Muscle layer of colon (tissue), 2 donors: ENCODE data around the gene AHSG.

ENCODE experiments used
- H3K27ac ChIP-seq: one replicate; pipeline ENCODE4 v1.7.0; 2013; ENCODE audit warnings: low read depth, mild to moderate bottlenecking, low read length, moderate library complexity
- H3K27me3 ChIP-seq, 2 donors: one replicate each; pipeline ENCODE4 v1.7.0; 2013; ENCODE audit warnings: low read length in 2 of 2, mild to moderate bottlenecking in 2 of 2; ENCODE audit not compliant: insufficient read depth in 2 of 2, control insufficient read depth in 1 of 2
- H3K36me3 ChIP-seq: one replicate; pipeline ENCODE4 v1.7.0; 2013; ENCODE audit warnings: mild to moderate bottlenecking, low read length; ENCODE audit not compliant: insufficient read depth
- H3K4me1 ChIP-seq: one replicate; pipeline ENCODE4 v1.7.0; 2013; ENCODE audit warnings: mild to moderate bottlenecking, low read length; ENCODE audit not compliant: insufficient read depth
- H3K4me3 ChIP-seq, 2 donors: one replicate each; pipeline ENCODE4 v1.7.0; 2013; ENCODE audit warnings: low read length in 2 of 2, low read depth in 1 of 2, mild to moderate bottlenecking in 1 of 2, moderate library complexity in 1 of 2
- H3K9ac ChIP-seq: one replicate; pipeline ENCODE4 v1.7.0; 2013; ENCODE audit warnings: low read length
- H3K9me3 ChIP-seq: one replicate; pipeline ENCODE4 v1.7.0; 2013; ENCODE audit warnings: mild to moderate bottlenecking, low read length
- donor health status: abdominal sarcoma.
- donor health status: Adenocarcinoma of cecum.

Gene AHSG

GRCh38 chr3:186594591-186595113 is 18.2 kb upstream of the AHSG start:
- Histone ChIP-seq H3K36me3 (no peaks in the 10 kb centered on the region), H3K27ac (no peak overlapping the region), H3K4me1 (no peaks in the 10 kb centered on the region), H3K4me3 (no peak overlapping the region), H3K9me3 (no peaks in the 10 kb centered on the region), H3K9ac (no peak overlapping the region), H3K27me3 (no peaks in the 10 kb centered on the region)

GRCh38 chr3:186596568-186597287 is 16.1 kb upstream of the AHSG start:
- no peak overlapping the region for H3K4me3 ChIP-seq
- H3K36me3 ChIP-seq = no peaks in the 10 kb centered on the region
- H3K4me1 ChIP-seq = no peaks in the 10 kb centered on the region
- no peaks in the 10 kb centered on the region for H3K9me3 ChIP-seq
- no peaks in the 10 kb centered on the region for H3K27me3 ChIP-seq
- H3K9ac ChIP-seq = no peak overlapping the region
- no peak overlapping the region for H3K27ac ChIP-seq

- no peak overlapping the region for H3K4me3 ChIP-seq
- no peak overlapping the region for H3K27ac ChIP-seq
- H3K9ac ChIP-seq = no peak overlapping the region
- H3K36me3 ChIP-seq = no peaks in the 10 kb centered on the region
- no peaks in the 10 kb centered on the region for H3K27me3 ChIP-seq
- no peaks in the 10 kb centered on the region for H3K9me3 ChIP-seq
- no peaks in the 10 kb centered on the region for H3K4me1 ChIP-seq
These were observed 14.6 kb upstream of the AHSG start for GRCh38 chr3:186598108-186598784.

- H3K36me3 ChIP-seq = no peaks in the 10 kb centered on the region
- no peaks in the 10 kb centered on the region for H3K4me1 ChIP-seq
- H3K27me3 ChIP-seq = no peaks in the 10 kb centered on the region
- no peak overlapping the region for H3K4me3 ChIP-seq
- no peak overlapping the region for H3K27ac ChIP-seq
- no peak overlapping the region for H3K9ac ChIP-seq
- no peaks in the 10 kb centered on the region for H3K9me3 ChIP-seq
These were observed 14.1 kb upstream of the AHSG start for GRCh38 chr3:186598794-186599141.

- no peak overlapping the region for H3K4me3 ChIP-seq
- no peaks in the 10 kb centered on the region for H3K4me1 ChIP-seq
- no peaks in the 10 kb centered on the region for H3K36me3 ChIP-seq
- no peak overlapping the region for H3K9ac ChIP-seq
- no peak overlapping the region for H3K27ac ChIP-seq
- no peaks in the 10 kb centered on the region for H3K9me3 ChIP-seq
- no peaks in the 10 kb centered on the region for H3K27me3 ChIP-seq
These were observed 13.6 kb upstream of the AHSG start for GRCh38 chr3:186599142-186599784.

- no peak overlapping the region for H3K4me3 ChIP-seq
- H3K27ac ChIP-seq = no peak overlapping the region
- no peaks in the 10 kb centered on the region for H3K9me3 ChIP-seq
- H3K4me1 ChIP-seq = no peaks in the 10 kb centered on the region
- no peaks in the 10 kb centered on the region for H3K27me3 ChIP-seq
- H3K9ac ChIP-seq = no peak overlapping the region
- no peaks in the 10 kb centered on the region for H3K36me3 ChIP-seq
These were observed 13.1 kb upstream of the AHSG start for GRCh38 chr3:186599785-186600166.

GRCh38 chr3:186600896-186601295 is 12.0 kb upstream of the AHSG start:
- no peak overlapping the region for H3K27ac ChIP-seq
- no peak overlapping the region for H3K4me3 ChIP-seq
- H3K9me3 ChIP-seq = no peaks in the 10 kb centered on the region
- no peaks in the 10 kb centered on the region for H3K4me1 ChIP-seq
- no peaks in the 10 kb centered on the region for H3K36me3 ChIP-seq
- no peak overlapping the region for H3K9ac ChIP-seq
- H3K27me3 ChIP-seq = no peaks in the 10 kb centered on the region

GRCh38 chr3:186603159-186603558 is 9.7 kb upstream of the AHSG start:
- Histone ChIP-seq H3K9me3 (no peaks in the 10 kb centered on the region), H3K27me3 (no peaks in the 10 kb centered on the region), H3K4me3 (no peak overlapping the region), H3K36me3 (no peaks in the 10 kb centered on the region), H3K27ac (no peak overlapping the region), H3K9ac (no peak overlapping the region), H3K4me1 (no peaks in the 10 kb centered on the region)

GRCh38 chr3:186605078-186605477 is 7.8 kb upstream of the AHSG start:
- Histone ChIP-seq H3K36me3 (no peaks in the 10 kb centered on the region), H3K4me3 (no peak overlapping the region), H3K27me3 (peaks cover 0 to 3% of the 10 kb centered on the region in 2 donors), H3K9ac (no peak overlapping the region), H3K4me1 (no peaks in the 10 kb centered on the region), H3K27ac (no peak overlapping the region), H3K9me3 (no peaks in the 10 kb centered on the region)

- no peaks in the 10 kb centered on the region for H3K36me3 ChIP-seq
- H3K27me3 ChIP-seq = peaks cover 0 to 3% of the 10 kb centered on the region in 2 donors
- H3K4me3 ChIP-seq = no peak overlapping the region
- no peak overlapping the region for H3K27ac ChIP-seq
- H3K9me3 ChIP-seq = no peaks in the 10 kb centered on the region
- H3K9ac ChIP-seq = no peak overlapping the region
- H3K4me1 ChIP-seq = no peaks in the 10 kb centered on the region
These were observed 7.0 kb upstream of the AHSG start for GRCh38 chr3:186605561-186606545.
